Retinal pigment epithelial cell (primary cell): ENCODE results near the gene SPACA6.

Source experiments
- DNase-seq: peaks from one replicate; pipeline ENCODE4 v3.0.0-alpha.2; 2010; ENCODE audit warnings: low read depth
- H3K4me3 ChIP-seq: 2 replicates; pipeline ENCODE4 v1.5.1; 2011; ENCODE audit warnings: mild to moderate bottlenecking, low read length, control low read depth, moderate library complexity
- CTCF ChIP-seq: conservative IDR thresholded peaks from 2 replicates; pipeline ENCODE4 v1.5.1; 2011; ENCODE audit warnings: low read depth, low read length, control low read depth, inconsistent platforms

SPACA6 gene

GRCh38 chr19:51689751-51690453, 3.2 kb upstream of the SPACA6 start:
- H3K4me3 ChIP-seq = peak overlapping the region; percentile 75
- no peak for TF ChIP-seq CTCF

GRCh38 chr19:51690454-51691073, 2.6 kb upstream of the SPACA6 start:
- no peak for TF ChIP-seq CTCF
- peak overlapping the region; percentile 75 for H3K4me3 ChIP-seq
- peak; percentile 41 for DNase-seq

More at GRCh38 chr19:51689751-51690453, 3.2 kb upstream of the SPACA6 start:
- DNase-seq = no peak

- DNase-seq = no peak
- peak overlapping the region; percentile 75 for H3K4me3 ChIP-seq
- TF ChIP-seq CTCF = no peak
Observed at GRCh38 chr19:51691074-51691583, 2.0 kb upstream of the SPACA6 start.

- no peak for TF ChIP-seq CTCF
- DNase-seq = no peak
- peak overlapping the region; percentile 75 for H3K4me3 ChIP-seq
Observed at GRCh38 chr19:51691584-51692428, 1.3 kb upstream of the SPACA6 start.

GRCh38 chr19:51692468-51692867, 662 bp upstream of the SPACA6 start:
- DNase-seq = no peak
- peak overlapping the region; percentile 75 for H3K4me3 ChIP-seq
- TF ChIP-seq CTCF = no peak

- no peak overlapping the region for H3K4me3 ChIP-seq
Observed at GRCh38 chr19:51693819-51694218, 689 bp downstream of the SPACA6 start.

More at GRCh38 chr19:51693819-51694218, 689 bp downstream of the SPACA6 start:
- no peak for DNase-seq
- no peak for TF ChIP-seq CTCF
